GM18511 (cell line): ENCODE results near the gene TAX1BP1.

Experiments
- ATAC-seq: cut with Tn5 transposase; IDR thresholded peaks from one replicate; pipeline ENCODE4 v1.9.1; 2021; ENCODE audit warnings: mild to moderate bottlenecking, moderate library complexity; ENCODE audit not compliant: unreplicated experiment

TAX1BP1 gene

GRCh38 chr7:27739909-27740448 is at the start of gene TAX1BP1:
TAX1BP1 (plus strand) TSS chr7:27740162; CDS start chr7:27748525, 8,363 bp downstream.
- peak; percentile 94 for ATAC-seq

GRCh38 chr7:27690649-27691048 is 49.3 kb upstream of the TAX1BP1 start:
- no peak for ATAC-seq

- no peak for ATAC-seq
These were observed 46.2 kb upstream of the TAX1BP1 start for GRCh38 chr7:27693794-27694193.

- no peak for ATAC-seq
These were observed 44.9 kb upstream of the TAX1BP1 start for GRCh38 chr7:27695096-27695495.

GRCh38 chr7:27697861-27698430 is 42.0 kb upstream of the TAX1BP1 start:
- ATAC-seq = peak; percentile 81

GRCh38 chr7:27699751-27700150 is 40.2 kb upstream of the TAX1BP1 start:
- no peak for ATAC-seq

GRCh38 chr7:27700501-27700900 is 39.5 kb upstream of the TAX1BP1 start:
- ATAC-seq = no peak

- ATAC-seq = no peak
These were observed 36.8 kb upstream of the TAX1BP1 start for GRCh38 chr7:27703181-27703580.

GRCh38 chr7:27704422-27705199 is 35.4 kb upstream of the TAX1BP1 start:
- ATAC-seq = no peak

GRCh38 chr7:27705200-27705594 is 34.8 kb upstream of the TAX1BP1 start:
- ATAC-seq = no peak

GRCh38 chr7:27708485-27708884 is 31.5 kb upstream of the TAX1BP1 start:
- no peak for ATAC-seq

- ATAC-seq = no peak
These were observed 30.6 kb upstream of the TAX1BP1 start for GRCh38 chr7:27709137-27710075.

GRCh38 chr7:27712217-27712616 is 27.7 kb upstream of the TAX1BP1 start:
- no peak for ATAC-seq

- ATAC-seq = no peak
These were observed 25.0 kb upstream of the TAX1BP1 start for GRCh38 chr7:27714831-27715444.

GRCh38 chr7:27723085-27723484 is 16.9 kb upstream of the TAX1BP1 start:
- no peak for ATAC-seq

GRCh38 chr7:27727058-27727457 is 12.9 kb upstream of the TAX1BP1 start:
- ATAC-seq = no peak

- ATAC-seq = no peak
These were observed 9.8 kb upstream of the TAX1BP1 start for GRCh38 chr7:27730112-27730511.

- ATAC-seq = no peak
These were observed 5.4 kb upstream of the TAX1BP1 start for GRCh38 chr7:27734583-27734982.

GRCh38 chr7:27735165-27735564 is 4.8 kb upstream of the TAX1BP1 start:
- no peak for ATAC-seq

- no peak for ATAC-seq
These were observed 4.1 kb upstream of the TAX1BP1 start for GRCh38 chr7:27735831-27736230.

- ATAC-seq = no peak
These were observed 2.8 kb upstream of the TAX1BP1 start for GRCh38 chr7:27737178-27737577.
